NT2/D1 (cell line): ENCODE results near the gene LCORL.

Experiments used
- DNase-seq: peaks from one replicate; pipeline ENCODE4 v3.0.0-alpha.2; 2011; ENCODE audit warnings: low read depth, low spot score
- H3K27me3 ChIP-seq: 2 replicates; pipeline ENCODE4 v1.6.0; 2011; ENCODE audit warnings: mild to moderate bottlenecking; ENCODE audit not compliant: insufficient read length, insufficient read depth
- H3K36me3 ChIP-seq: 2 replicates; pipeline ENCODE4 v1.6.1; 2011; ENCODE audit warnings: mild to moderate bottlenecking, low read length, mixed read lengths; ENCODE audit not compliant: insufficient read depth, insufficient read length
- H3K4me1 ChIP-seq: 2 replicates; pipeline ENCODE4 v1.5.1; 2011; ENCODE audit not compliant: insufficient read depth, insufficient read length
- H3K4me3 ChIP-seq: 2 replicates; pipeline ENCODE4 v1.5.1; 2011; ENCODE audit warnings: low read depth; ENCODE audit not compliant: insufficient read length
- H3K9ac ChIP-seq: 2 replicates; pipeline ENCODE4 v1.6.0; 2011; ENCODE audit warnings: low read depth; ENCODE audit not compliant: insufficient read length
- H3K9me3 ChIP-seq: 2 replicates; pipeline ENCODE4 v1.5.1; 2011; ENCODE audit warnings: mild to moderate bottlenecking, low read length; ENCODE audit not compliant: insufficient read depth
- SUZ12 ChIP-seq: IDR thresholded peaks from 2 replicates; pipeline ENCODE4 v1.6.1; 2011; ENCODE audit not compliant: insufficient read length, insufficient read depth; ENCODE audit errors: extremely low read depth
- YY1 ChIP-seq: IDR thresholded peaks from 2 replicates; pipeline ENCODE4 v1.6.1; 2011; ENCODE audit not compliant: insufficient read length, insufficient read depth
- ZNF274 ChIP-seq: IDR thresholded peaks from 2 replicates; pipeline ENCODE4 v1.6.1; 2011; ENCODE audit warnings: mild to moderate bottlenecking, low read depth, low read length

The LCORL gene

DNA sequence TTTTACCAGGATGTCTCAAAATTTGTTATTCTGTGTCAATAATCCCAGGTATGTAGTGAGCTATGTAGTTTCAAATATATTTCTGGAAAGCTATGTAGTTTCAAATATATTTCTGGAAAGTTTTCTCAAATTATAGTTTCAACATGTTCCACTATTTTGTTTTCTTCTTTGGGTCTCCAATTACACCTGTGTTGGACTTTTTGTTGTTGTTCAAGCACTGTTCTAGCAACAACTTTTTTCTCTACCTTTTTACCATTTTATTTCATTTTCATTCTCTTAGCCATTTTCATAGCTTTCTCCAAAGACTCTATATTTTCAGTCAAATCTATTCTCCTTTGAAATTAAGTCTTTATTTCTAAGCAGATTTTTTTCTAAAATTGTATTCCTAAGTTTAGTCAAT lies 88.4 kb downstream of the LCORL start:
- Histone ChIP-seq H3K4me1 (no peaks in the 10 kb centered on the region), H3K36me3 (no peaks in the 10 kb centered on the region), H3K9me3 (no peaks in the 10 kb centered on the region; the same call in 1 of the 2 replicates), H3K4me3 (no peak overlapping the region), H3K27me3 (no peaks in the 10 kb centered on the region), H3K9ac (no peak overlapping the region)
- TF ChIP-seq YY1: no peak
- no peak for TF ChIP-seq ZNF274
- no peak for TF ChIP-seq SUZ12
- no peak for DNase-seq

DNA sequence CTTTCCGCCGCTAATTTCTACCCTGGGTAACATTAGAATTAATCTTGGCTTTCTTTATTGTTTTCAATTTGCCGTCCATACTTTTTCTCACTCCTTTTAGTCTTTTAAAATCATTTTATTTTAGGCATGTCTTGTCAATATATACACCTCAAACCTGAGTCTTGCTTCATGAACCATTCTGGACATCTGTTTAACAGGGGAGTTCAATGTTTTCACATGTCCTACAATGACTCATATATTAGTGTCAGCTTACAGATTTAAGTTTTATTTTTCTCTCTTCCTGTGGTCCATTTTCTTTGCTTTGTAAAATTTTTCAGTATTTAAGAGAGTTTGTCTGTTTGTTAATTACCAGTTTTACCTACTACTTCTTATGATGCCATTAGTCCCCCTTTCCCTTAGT lies 89.5 kb downstream of the LCORL start:
- DNase-seq: no peak
- no peak for TF ChIP-seq ZNF274
- TF ChIP-seq YY1: no peak
- TF ChIP-seq SUZ12: no peak
- Histone ChIP-seq H3K36me3 (no peaks in the 10 kb centered on the region), H3K4me3 (no peak overlapping the region), H3K9me3 (no peaks in the 10 kb centered on the region; the same call in 1 of the 2 replicates), H3K9ac (no peak overlapping the region), H3K4me1 (no peaks in the 10 kb centered on the region), H3K27me3 (no peaks in the 10 kb centered on the region)

- TF ChIP-seq YY1 (no peak), ZNF274 (no peak), SUZ12 (no peak)
- no peak overlapping the region for H3K9ac ChIP-seq
- no peak overlapping the region for H3K4me3 ChIP-seq
- no peaks in the 10 kb centered on the region for H3K4me1 ChIP-seq
- DNase-seq: no peak
- H3K36me3 ChIP-seq: peaks cover 2% of the 10 kb centered on the region
- no peaks in the 10 kb centered on the region for H3K27me3 ChIP-seq
- H3K9me3 ChIP-seq: no peaks in the 10 kb centered on the region; the same call in 1 of the 2 replicates
These were observed 91.3 kb downstream of the LCORL start for GRCh38 chr4:17930256-17930655.

GRCh38 chr4:17924189-17924588 lies 97.4 kb downstream of the LCORL start:
- no peak overlapping the region for H3K9ac ChIP-seq
- H3K4me3 ChIP-seq: no peak overlapping the region
- no peak for DNase-seq
- peaks cover 11% of the 10 kb centered on the region for H3K36me3 ChIP-seq
- H3K9me3 ChIP-seq: no peaks in the 10 kb centered on the region
- TF ChIP-seq SUZ12 (no peak), ZNF274 (no peak), YY1 (no peak)
- no peaks in the 10 kb centered on the region for H3K27me3 ChIP-seq
- no peaks in the 10 kb centered on the region for H3K4me1 ChIP-seq

- Histone ChIP-seq H3K36me3 (peaks cover 11% of the 10 kb centered on the region), H3K9ac (no peak overlapping the region), H3K4me3 (no peak overlapping the region), H3K9me3 (no peaks in the 10 kb centered on the region), H3K4me1 (no peaks in the 10 kb centered on the region), H3K27me3 (no peaks in the 10 kb centered on the region)
- TF ChIP-seq YY1 (no peak), ZNF274 (no peak), SUZ12 (no peak)
- DNase-seq: no peak
These were observed 100.1 kb downstream of the LCORL start for GRCh38 chr4:17921451-17921850.

- no peak overlapping the region for H3K9ac ChIP-seq
- no peaks in the 10 kb centered on the region for H3K9me3 ChIP-seq
- no peaks in the 10 kb centered on the region for H3K27me3 ChIP-seq
- no peak for DNase-seq
- H3K4me1 ChIP-seq: no peaks in the 10 kb centered on the region
- no peak overlapping the region for H3K4me3 ChIP-seq
- no peak for TF ChIP-seq YY1
- no peak for TF ChIP-seq ZNF274
- peaks cover 11% of the 10 kb centered on the region for H3K36me3 ChIP-seq
These were observed 100.9 kb downstream of the LCORL start for GRCh38 chr4:17920681-17921080.

GRCh38 chr4:17915439-17915838 lies 106.1 kb downstream of the LCORL start:
- Histone ChIP-seq H3K4me1 (no peaks in the 10 kb centered on the region), H3K9me3 (no peaks in the 10 kb centered on the region), H3K9ac (no peak overlapping the region), H3K27me3 (no peaks in the 10 kb centered on the region), H3K4me3 (no peak overlapping the region), H3K36me3 (peaks cover 17% of the 10 kb centered on the region)
- TF ChIP-seq SUZ12 (no peak), YY1 (no peak), ZNF274 (no peak)
- DNase-seq: no peak

GRCh38 chr4:17912011-17912410 lies 109.5 kb downstream of the LCORL start:
- H3K9ac ChIP-seq: no peak overlapping the region
- H3K27me3 ChIP-seq: no peaks in the 10 kb centered on the region
- no peak overlapping the region for H3K4me3 ChIP-seq
- no peak for DNase-seq
- H3K4me1 ChIP-seq: no peaks in the 10 kb centered on the region
- peaks cover 17% of the 10 kb centered on the region for H3K36me3 ChIP-seq
- H3K9me3 ChIP-seq: no peaks in the 10 kb centered on the region
- TF ChIP-seq SUZ12: no peak
- no peak for TF ChIP-seq ZNF274
- no peak for TF ChIP-seq YY1
